IMR-90 (cell line): ENCODE measurements around the gene PHAF1. TPM values are rescaled to one million over a fixed set of nuclear protein-coding genes. Genes with fewer than 3 reads are reported as not detected.

Source experiments
- ATAC-seq: fragments of 200-7000 bp; cut with Tn5 transposase; 2 replicates; pipeline ENCODE4 v1.9.1; 2020; ENCODE audit warnings: low read depth, mild to moderate bottlenecking, moderate library complexity
- BruUV-seq: library from RNA; stranded (reverse); fragments of 400-500 nt; replicated peaks from 2 replicates; lab custom pipeline; 2021; lab: Mats Ljungman, UMichigan
- CTCF ChIA-PET: fragments of 300-600 bp; formaldehyde crosslinking; extraction: SDS; loops from one replicate; lab custom pipeline; 2021; ENCODE audit warnings: antibody characterized with exemption; lab: Yijun Ruan, JAX
- POLR2A ChIA-PET: fragments of 300-600 bp; sonication (Branson Sonifier 250); formaldehyde crosslinking; loops from one replicate; lab custom pipeline; 2022; ENCODE audit warnings: antibody characterized with exemption; ENCODE audit not compliant: unreplicated experiment; lab: Charles Lee
- DNase-seq: peaks from one replicate; pipeline ENCODE4 v3.0.0; 2013
- H2AFZ ChIP-seq: replicated peaks from 2 replicates; pipeline ENCODE3; 2013; ENCODE audit warnings: low read length, mild to moderate bottlenecking; ENCODE audit not compliant: poor library complexity
- H2AK5ac ChIP-seq: 2 replicates; pipeline ENCODE4 v1.6.1; 2013; ENCODE audit warnings: low read depth, low read length, inconsistent platforms
- H2AK9ac ChIP-seq: replicated peaks from 2 replicates; pipeline ENCODE3; 2013; ENCODE audit warnings: mild to moderate bottlenecking, low read depth, low read length, moderate library complexity; ENCODE audit not compliant: poor library complexity
- H2BK120ac ChIP-seq: 2 replicates; pipeline ENCODE4 v1.6.1; 2013; ENCODE audit warnings: low read depth, low read length, inconsistent platforms
- H2BK15ac ChIP-seq: 3 replicates; pipeline ENCODE4 v1.6.1; 2013; ENCODE audit warnings: low read depth, low read length, inconsistent platforms
- H2BK20ac ChIP-seq: 2 replicates; pipeline ENCODE4 v1.6.1; 2013; ENCODE audit warnings: low read depth, mild to moderate bottlenecking, inconsistent platforms, low read length, moderate library complexity
- H2BK5ac ChIP-seq: 2 replicates; pipeline ENCODE4 v1.6.1; 2013; ENCODE audit warnings: mild to moderate bottlenecking, low read depth, low read length, inconsistent platforms; ENCODE audit not compliant: poor library complexity, severe bottlenecking
- H3K14ac ChIP-seq: replicated peaks from 2 replicates; pipeline ENCODE4 v1.6.1; 2013; ENCODE audit warnings: low read depth, low read length, inconsistent platforms
- H3K18ac ChIP-seq: 2 replicates; pipeline ENCODE4 v1.6.1; 2013; ENCODE audit warnings: low read depth, low read length, control low read depth
- H3K23ac ChIP-seq: 2 replicates; pipeline ENCODE4 v1.6.1; 2013; ENCODE audit warnings: low read depth, low read length, inconsistent platforms
- H3K27ac ChIP-seq: 2 replicates; pipeline ENCODE4 v1.5.1; 2013; ENCODE audit warnings: mild to moderate bottlenecking, control low read depth, low read length; ENCODE audit not compliant: insufficient read depth
- H3K27me3 ChIP-seq: 2 replicates; pipeline ENCODE4 v1.6.1; 2013; ENCODE audit warnings: low read length; ENCODE audit not compliant: control insufficient read depth, insufficient read depth
- H3K36me3 ChIP-seq: 2 replicates; pipeline ENCODE4 v1.6.1; 2013; ENCODE audit warnings: low read length, mixed read lengths; ENCODE audit not compliant: control insufficient read depth, insufficient read depth
- H3K4ac ChIP-seq: 2 replicates; pipeline ENCODE4 v1.6.1; 2013; ENCODE audit warnings: low read depth, low read length, inconsistent platforms
- H3K4me1 ChIP-seq: 2 replicates; pipeline ENCODE4 v1.6.1; 2013; ENCODE audit warnings: low read length, mixed read lengths; ENCODE audit not compliant: control insufficient read depth, insufficient read depth
- H3K4me2 ChIP-seq: 2 replicates; pipeline ENCODE4 v1.6.1; 2013; ENCODE audit warnings: low read depth, mild to moderate bottlenecking, control low read depth, low read length, moderate library complexity
- H3K4me3 ChIP-seq: 2 replicates; pipeline ENCODE4 v1.5.1; 2013; ENCODE audit warnings: low read depth, mild to moderate bottlenecking, control low read depth, low read length, moderate library complexity; ENCODE audit not compliant: insufficient read depth
- H3K56ac ChIP-seq: 2 replicates; pipeline ENCODE4 v1.6.1; 2013; ENCODE audit warnings: low read length, inconsistent platforms; ENCODE audit not compliant: insufficient read depth; ENCODE audit errors: extremely low read depth
- H3K79me1 ChIP-seq, 2 experiments: 2 replicates each; pipeline ENCODE4 v1.6.1; 2013; ENCODE audit warnings: low read length in 2 of 2, inconsistent platforms in 1 of 2, low read depth in 1 of 2
- H3K9ac ChIP-seq: 2 replicates; pipeline ENCODE4 v1.6.1; 2013; ENCODE audit warnings: low read depth, low read length, control low read depth
- H3K9me1 ChIP-seq: 2 replicates; pipeline ENCODE4 v1.6.1; 2013; ENCODE audit warnings: low read length, inconsistent platforms; ENCODE audit not compliant: insufficient read depth
- H3K9me3 ChIP-seq: 2 replicates; pipeline ENCODE4 v1.6.1; 2013; ENCODE audit warnings: low read length; ENCODE audit not compliant: control insufficient read depth, insufficient read depth
- H4K20me1 ChIP-seq: 2 replicates; pipeline ENCODE4 v1.6.1; 2013; ENCODE audit warnings: low read length, inconsistent platforms; ENCODE audit not compliant: insufficient read depth
- H4K5ac ChIP-seq: 2 replicates; pipeline ENCODE4 v1.6.1; 2013; ENCODE audit warnings: mild to moderate bottlenecking, low read depth, low read length, control low read depth
- H4K8ac ChIP-seq, 2 experiments: 2 replicates each; pipeline ENCODE4 v1.6.1; 2013; ENCODE audit warnings: low read depth in 2 of 2, low read length in 2 of 2, control low read depth in 1 of 2, inconsistent platforms in 1 of 2
- H4K91ac ChIP-seq: 2 replicates; pipeline ENCODE4 v1.6.1; 2013; ENCODE audit warnings: low read depth, low read length, inconsistent platforms; ENCODE audit not compliant: insufficient read depth
- CEBPB ChIP-seq: IDR thresholded peaks from 2 replicates; pipeline ENCODE4 v1.6.1; 2012; ENCODE audit warnings: low read depth, low read length, improper control_type of control experiment
- CHD1 ChIP-seq: IDR thresholded peaks from 2 replicates; pipeline ENCODE4 v1.6.1; 2012; ENCODE audit warnings: low read depth, low read length, improper control_type of control experiment
- FOS ChIP-seq: fragments of 150-350 bp; IDR thresholded peaks from 2 replicates; pipeline ENCODE4 v1.6.1; 2016; ENCODE audit warnings: low read depth, low read length
- MAFK ChIP-seq: IDR thresholded peaks from 2 replicates; pipeline ENCODE4 v1.6.1; 2012; ENCODE audit warnings: low read depth, low read length, improper control_type of control experiment
- MXI1 ChIP-seq: IDR thresholded peaks from 2 replicates; pipeline ENCODE4 v1.6.1; 2012; ENCODE audit warnings: low read depth, mild to moderate bottlenecking, low read length, moderate library complexity, borderline replicate concordance
- RFX5 ChIP-seq: IDR thresholded peaks from 2 replicates; pipeline ENCODE4 v1.8.0; 2012; ENCODE audit warnings: low read depth, mild to moderate bottlenecking, low read length, moderate library complexity
- WGBS, 2 experiments: methylation state at CpG; one replicate each; pipeline versions ENCODE4 v1.1.5 to v1.1.7; 2013; ENCODE audit warnings: missing lambda C conversion rate in 2 of 2; ENCODE audit not compliant: insufficient read length in 1 of 2; ENCODE audit errors: extremely low coverage in 2 of 2; 5-methylcytosine and 5-hydroxymethylcytosine counted together
- dilution Hi-C: fragments of 300-500 bp; cut with HindIII; formaldehyde crosslinking; loops from one replicate; pipeline ENCODE4 v1.14.3; 2018; ENCODE audit warnings: low sequenced_read_pairs; ENCODE audit not compliant: unreplicated experiment
- in situ Hi-C: fragments of 300-500 bp; cut with MboI; formaldehyde crosslinking; loops from 3 replicates; pipeline ENCODE4 v1.14.3; 2019; ENCODE audit warnings: low sequenced_read_pairs, inconsistent platforms, mixed read lengths
- intact Hi-C: fragments of 100-400 bp; cut with micrococcal nuclease; formaldehyde crosslinking; loops from 2 replicates; pipeline ENCODE4 v1.10.0; 2022
- polyA plus RNA-seq, 3 experiments: library from polyadenylated mRNA; depleted of rRNA; stranded (reverse); fragments of >200 nt; gene quantifications; 2 replicates each; pipeline ENCODE4 v1.2.3, GENCODE V29; 2012; ENCODE audit warnings: low replicate concordance in 1 of 3
- total RNA-seq: library from RNA; depleted of rRNA; stranded (reverse); fragments of >200 nt; gene quantifications from 2 replicates; pipeline ENCODE4 v1.2.3, GENCODE V29; 2012
- TF ChIP-seq, protein P1 (sequence below): conservative IDR thresholded peaks from 2 replicates; pipeline ENCODE4 v1.5.1; 2012; ENCODE audit warnings: mild to moderate bottlenecking, low read depth, low read length, improper control_type of control experiment

PHAF1 gene
- total and polyA plus RNA-seq, 2 of the 4 experiments (the other 2 are of a cell fraction) = 14.0 to 19.8 TPM

DNA sequence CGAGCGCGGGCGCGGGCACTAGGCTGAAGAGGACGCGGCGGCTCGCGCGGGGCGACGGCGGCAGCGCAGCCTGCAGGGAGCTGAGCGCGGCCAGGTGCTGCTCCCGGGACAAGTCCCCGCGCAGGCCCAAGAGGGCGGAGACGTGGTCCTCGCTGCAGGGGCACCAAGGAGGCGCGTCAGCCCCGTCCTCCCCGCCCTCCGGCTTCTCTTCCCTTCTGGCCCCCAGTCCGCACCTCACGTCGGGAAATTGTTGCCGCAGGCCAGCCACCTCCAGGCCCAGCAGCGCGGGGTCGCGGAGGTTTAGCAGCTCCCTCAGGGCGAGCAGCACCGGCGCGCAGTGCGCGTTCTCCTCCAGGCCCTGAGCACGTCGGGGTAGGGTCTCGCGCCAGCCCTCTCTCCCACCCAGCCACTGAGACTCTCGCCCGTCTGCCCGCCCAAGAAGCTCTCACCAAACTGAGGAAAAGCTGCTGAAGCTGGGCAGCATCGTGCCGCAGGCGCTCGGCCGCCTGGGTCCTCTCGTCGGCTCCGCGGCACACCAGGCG, 74.8 kb downstream of the PHAF1 start:
- Histone ChIP-seq H3K27ac (no peak overlapping the region; the same call in 1 of the 2 replicates), H3K4me3 (peak overlapping the region; percentile 62), H4K20me1 (peaks cover 14% of the 10 kb centered on the region), H3K4me1 (peaks cover 11% of the 10 kb centered on the region), H3K79me1 (peaks cover 19 to 31% of the 10 kb centered on the region in 2 experiments), H2BK5ac (peak overlapping the region; percentile 37), H2BK120ac (no peak overlapping the region), H3K14ac (no peak overlapping the region), H3K9me3 (no peaks in the 10 kb centered on the region), H4K5ac (no peak overlapping the region), H2AK5ac (no peak overlapping the region), H4K8ac (no peak overlapping the region), H3K18ac (no peak overlapping the region), H3K9me1 (peaks cover 13% of the 10 kb centered on the region), H3K27me3 (no peaks in the 10 kb centered on the region), H2BK15ac (no peak overlapping the region), H3K4me2 (peak overlapping the region; percentile 65), H2BK20ac (no peak overlapping the region), H3K4ac (no peak overlapping the region), H3K56ac (no peak overlapping the region), H3K23ac (0 out of 2 replicates have a peak overlapping the region, but pooled peaks have one; percentile 25), H2AFZ (peak overlapping the region; percentile 97), H4K91ac (no peak overlapping the region), H2AK9ac (no peak overlapping the region), H3K9ac (no peak overlapping the region), H3K36me3 (no peaks in the 10 kb centered on the region; the same call in 1 of the 2 replicates)
- no TSS peak for BruUV-seq
- no peak for TF ChIP-seq CEBPB
- no peak for TF ChIP-seq MAFK
- TF ChIP-seq FOS = no peak
- no peak for TF ChIP-seq RFX5
- TF ChIP-seq, protein P1, sequence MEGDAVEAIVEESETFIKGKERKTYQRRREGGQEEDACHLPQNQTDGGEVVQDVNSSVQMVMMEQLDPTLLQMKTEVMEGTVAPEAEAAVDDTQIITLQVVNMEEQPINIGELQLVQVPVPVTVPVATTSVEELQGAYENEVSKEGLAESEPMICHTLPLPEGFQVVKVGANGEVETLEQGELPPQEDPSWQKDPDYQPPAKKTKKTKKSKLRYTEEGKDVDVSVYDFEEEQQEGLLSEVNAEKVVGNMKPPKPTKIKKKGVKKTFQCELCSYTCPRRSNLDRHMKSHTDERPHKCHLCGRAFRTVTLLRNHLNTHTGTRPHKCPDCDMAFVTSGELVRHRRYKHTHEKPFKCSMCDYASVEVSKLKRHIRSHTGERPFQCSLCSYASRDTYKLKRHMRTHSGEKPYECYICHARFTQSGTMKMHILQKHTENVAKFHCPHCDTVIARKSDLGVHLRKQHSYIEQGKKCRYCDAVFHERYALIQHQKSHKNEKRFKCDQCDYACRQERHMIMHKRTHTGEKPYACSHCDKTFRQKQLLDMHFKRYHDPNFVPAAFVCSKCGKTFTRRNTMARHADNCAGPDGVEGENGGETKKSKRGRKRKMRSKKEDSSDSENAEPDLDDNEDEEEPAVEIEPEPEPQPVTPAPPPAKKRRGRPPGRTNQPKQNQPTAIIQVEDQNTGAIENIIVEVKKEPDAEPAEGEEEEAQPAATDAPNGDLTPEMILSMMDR = no peak
- TF ChIP-seq CHD1 = no peak
- no peak for TF ChIP-seq MXI1
- WGBS, 2 experiments = 12% methylated on average over 42 of the region's 59 CpGs; no CpG with 5 or more reads in 1 of the 2 experiments
- DNase-seq (no peak), ATAC-seq (no peak)
- in situ Hi-C loops = no loop called here
- CTCF ChIA-PET = interaction anchor here (0.6 to 1.5 kb wide), 11 partner anchors 8 to 354 kb away, joined by 3 to 8 read pairs (median 4); partner anchors contain the start of genes B3GNT9, FHOD1, NAE1 and NOL3
- POLR2A ChIA-PET = no interaction called here
- intact Hi-C loops = loop anchor here (10.0 kb wide), 1 partner anchor 170 kb away; no protein-coding TSS in a partner anchor
- dilution Hi-C loops = no loop called here
